COLO829 (cell line): ENCODE results near the gene TFRC.
"Not testable (repeated sequence)": the region's sequence is repeated elsewhere in the genome, so short reads cannot be mapped to it uniquely, and the experiment has no call there.

Experiments used
- DNase-seq: peaks from one replicate; pipeline ENCODE4 v3.0.0; 2012; ENCODE audit warnings: low spot score

TFRC gene

GRCh38 chr3:196081834-196082618, at the start of gene TFRC:
TFRC (minus strand) TSS chr3:196082090; CDS start chr3:196077099, 4,991 bp downstream.
- DNase-seq: peak; percentile 99

GRCh38 chr3:196128172-196128843, 46.4 kb upstream of the TFRC start:
- no peak for DNase-seq

- no peak for DNase-seq
These were observed 45.6 kb upstream of the TFRC start for GRCh38 chr3:196127308-196128040.

- DNase-seq: no peak
These were observed 42.7 kb upstream of the TFRC start for GRCh38 chr3:196124608-196125007.

DNA sequence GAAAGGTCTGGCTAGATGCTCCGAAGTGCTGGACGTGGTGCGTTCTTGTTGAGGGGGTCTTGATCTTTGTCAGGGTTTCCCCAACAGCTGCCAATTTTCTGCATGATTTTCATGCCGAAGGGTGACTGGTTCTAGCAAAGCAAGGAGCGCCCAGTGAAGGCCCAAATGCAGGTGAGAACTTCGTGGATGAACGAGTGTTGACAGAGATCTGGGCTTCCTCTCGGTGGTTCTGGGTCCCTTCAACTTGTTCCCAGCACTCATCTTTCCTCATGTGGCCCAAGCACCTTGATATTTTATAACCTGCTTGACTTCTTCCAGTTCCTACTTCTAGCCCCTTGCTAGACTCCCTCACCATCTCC, 40.8 kb upstream of the TFRC start:
- no peak for DNase-seq

GRCh38 chr3:196122021-196122687, 40.3 kb upstream of the TFRC start:
- DNase-seq: no peak

GRCh38 chr3:196121066-196121465, 39.2 kb upstream of the TFRC start:
- no peak for DNase-seq

- no peak for DNase-seq
These were observed 38.5 kb upstream of the TFRC start for GRCh38 chr3:196120291-196120951.

GRCh38 chr3:196117809-196118208, 35.9 kb upstream of the TFRC start:
- no peak for DNase-seq

- no peak for DNase-seq
These were observed 33.8 kb upstream of the TFRC start for GRCh38 chr3:196115678-196116083.

DNA sequence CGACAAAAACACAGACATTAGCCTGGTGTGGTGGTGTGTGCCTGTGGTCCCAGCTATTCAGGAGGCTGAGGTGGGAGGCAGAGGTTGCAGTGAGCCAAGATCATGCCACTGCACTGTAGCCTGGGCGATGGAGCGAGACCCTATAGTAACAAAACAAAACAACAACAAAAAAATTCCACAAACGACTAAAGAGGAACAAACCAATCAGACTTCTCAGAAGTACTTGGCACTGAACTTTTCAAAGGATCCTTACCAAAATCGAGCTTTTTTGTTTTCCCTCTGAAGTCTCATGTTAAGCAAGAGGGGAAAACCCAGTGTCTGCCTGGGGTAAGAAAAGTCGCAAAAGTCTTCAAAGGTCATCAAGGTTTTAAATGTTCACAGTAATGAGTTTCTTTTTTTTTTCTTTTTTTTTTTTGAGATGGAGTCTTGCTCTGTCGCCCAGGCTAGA, 30.1 kb upstream of the TFRC start:
- no peak for DNase-seq

GRCh38 chr3:196108075-196108743, 26.3 kb upstream of the TFRC start:
- DNase-seq: no peak

DNA sequence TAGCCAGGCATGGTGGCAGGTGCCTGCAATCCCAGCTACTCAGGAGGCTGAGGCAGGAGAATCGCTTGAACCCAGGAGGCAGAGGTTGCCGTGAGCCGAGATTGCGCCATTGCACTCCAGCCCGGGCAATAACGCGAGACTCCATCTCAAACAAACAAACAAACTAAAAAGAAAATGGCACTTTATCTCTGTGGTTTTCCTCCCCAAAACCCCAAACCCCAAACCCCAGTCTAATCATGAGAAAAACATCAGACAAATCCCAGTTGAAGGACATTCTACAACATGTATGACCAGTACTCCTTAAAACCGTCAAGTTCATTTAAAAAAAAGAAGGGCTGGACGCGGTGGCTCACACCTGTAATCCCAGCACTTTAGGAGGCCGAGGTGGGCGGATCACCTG, 22.8 kb upstream of the TFRC start:
- DNase-seq: not testable (repeated sequence)

GRCh38 chr3:196098365-196098980, 16.6 kb upstream of the TFRC start:
- not testable (repeated sequence) for DNase-seq

GRCh38 chr3:196097373-196098154, 15.7 kb upstream of the TFRC start:
- no peak for DNase-seq

DNA sequence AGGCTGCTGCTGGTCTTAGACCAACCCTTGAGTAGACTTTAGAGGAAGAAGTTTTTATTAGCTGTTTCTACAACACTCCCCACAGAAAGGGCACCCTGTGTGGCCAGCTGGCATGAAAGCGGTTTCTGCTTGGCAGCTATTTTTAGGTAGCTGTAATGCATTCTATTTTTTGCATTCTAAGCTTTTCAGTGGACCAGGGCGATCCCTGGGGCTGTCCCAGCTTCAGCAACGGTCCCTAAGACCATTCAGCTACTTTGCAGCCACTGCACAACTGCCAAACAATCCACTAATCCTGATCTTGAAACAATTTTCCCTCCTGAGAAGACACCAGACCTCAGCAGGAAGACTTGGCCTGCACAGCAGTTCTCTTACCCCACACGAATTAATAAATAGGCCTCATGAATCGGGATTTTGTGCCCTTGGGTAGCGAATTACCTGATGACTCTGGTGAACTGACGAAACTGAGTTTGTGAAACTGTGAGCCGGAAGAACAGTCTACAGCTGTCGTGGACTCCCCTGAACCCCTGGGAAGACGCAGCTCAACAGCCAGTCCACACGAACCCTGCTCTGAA, 14.6 kb upstream of the TFRC start:
- DNase-seq: no peak

DNA sequence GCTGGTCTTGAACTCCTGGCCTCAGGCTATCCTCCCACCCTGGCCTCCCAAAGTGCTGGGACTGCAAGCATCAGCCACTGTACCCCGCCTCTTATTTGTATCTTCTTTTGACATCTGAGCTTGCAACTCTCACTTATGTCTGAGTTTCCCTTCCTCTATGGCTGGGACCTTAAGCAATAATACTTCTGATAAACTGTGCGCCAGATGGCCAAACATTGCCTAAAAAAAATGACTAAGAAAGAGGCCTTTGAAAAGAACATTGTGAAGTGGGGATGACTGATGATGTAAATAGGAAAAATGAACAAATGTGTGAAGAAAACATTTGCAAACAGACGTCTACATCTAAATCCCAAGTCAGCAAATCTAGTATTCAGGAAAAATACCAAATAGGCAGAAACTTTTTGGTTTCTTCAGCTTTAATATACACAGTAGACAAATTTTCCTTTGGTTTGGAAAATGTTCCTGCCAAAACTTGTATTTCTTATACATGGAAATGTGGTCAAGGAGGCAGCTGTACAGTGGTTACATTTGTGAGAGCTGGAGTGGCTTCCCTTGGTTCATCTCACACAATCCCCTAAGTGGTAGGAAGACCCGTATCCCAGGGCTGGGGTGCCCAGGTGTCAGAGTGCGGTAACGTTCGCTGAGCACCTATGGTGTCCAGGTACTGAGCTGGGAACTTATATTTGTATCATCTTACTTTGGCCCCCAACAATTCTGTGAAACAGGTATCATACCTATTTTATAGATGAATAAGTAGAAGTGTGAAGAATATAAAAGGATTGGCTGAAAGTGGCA, 11.6 kb upstream of the TFRC start:
- no peak for DNase-seq

DNA sequence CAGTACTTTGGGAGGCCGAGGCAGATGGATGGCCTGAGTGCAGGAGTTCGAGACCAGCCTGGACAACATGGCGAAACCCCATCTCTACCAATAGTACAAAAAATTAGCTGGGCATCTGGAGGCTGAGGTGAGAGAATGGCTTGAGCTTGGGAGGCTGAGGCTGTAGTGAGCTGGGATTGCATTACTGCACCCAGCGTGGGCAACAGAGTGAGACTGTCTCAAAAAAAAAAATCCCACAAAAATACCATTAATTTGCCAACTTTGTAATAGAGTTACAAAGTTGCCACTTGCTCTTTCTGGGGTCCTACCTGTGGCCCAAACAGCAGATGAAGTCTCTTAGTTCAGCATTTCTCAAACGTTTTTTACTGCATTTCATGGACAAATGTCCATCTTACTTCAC, 6.0 kb upstream of the TFRC start:
- DNase-seq: no peak

GRCh38 chr3:196082619-196082971, 705 bp upstream of the TFRC start:
- DNase-seq: no peak
